ENCODE measurements around the gene MYD88. TPM values are rescaled to one million over a fixed set of nuclear protein-coding genes. Genes with fewer than 3 reads are reported as not detected.

MYD88 gene
- total RNA-seq, 1 donor from 2014 or later: 70.2 TPM

DNA sequence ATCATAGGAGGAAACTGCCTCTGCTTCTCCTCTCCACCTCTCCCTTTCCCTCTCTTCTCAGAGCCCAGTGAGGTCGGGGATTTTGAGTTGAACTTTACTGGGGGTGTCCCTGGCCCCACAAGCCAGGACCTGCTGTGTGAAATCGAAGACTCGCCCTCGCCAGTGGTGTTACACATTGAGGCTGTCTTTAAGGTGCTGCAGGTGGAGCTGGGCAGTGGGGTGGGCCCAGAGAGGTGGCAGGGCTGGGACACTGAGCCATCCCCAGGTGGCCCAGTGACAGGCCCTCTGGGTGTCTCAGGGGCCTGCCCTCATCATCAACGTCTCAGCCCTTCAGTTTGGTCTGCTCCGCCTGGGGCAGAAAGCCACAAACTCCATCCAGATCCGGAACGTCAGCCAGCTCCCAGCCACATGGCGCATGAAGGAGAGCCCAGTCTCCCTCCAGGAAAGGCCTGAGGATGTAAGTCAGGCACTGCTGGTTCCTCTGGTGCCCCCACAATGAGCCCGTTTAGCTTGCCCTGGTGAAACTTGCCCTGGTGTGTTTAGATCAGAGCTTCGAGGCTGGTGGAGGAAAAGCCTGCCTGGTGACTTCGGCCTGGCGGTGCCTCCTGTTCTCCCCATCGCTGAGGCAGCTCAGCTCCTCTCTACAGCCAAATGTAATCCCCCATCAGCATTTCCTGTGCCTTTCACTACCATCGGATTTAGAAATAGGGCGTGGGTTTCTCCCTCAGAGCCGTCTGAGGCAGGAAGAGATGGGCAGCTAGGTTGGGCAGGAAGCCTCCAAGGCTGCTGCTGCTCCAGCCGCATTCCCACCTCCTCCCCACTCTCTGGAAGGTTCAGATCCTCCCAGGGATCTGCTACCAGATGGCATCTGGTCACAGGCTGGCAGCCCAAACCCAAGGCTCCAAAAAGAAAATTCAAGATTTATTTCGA lies 40.8 kb upstream of the MYD88 start:
- TF ChIP-seq, protein P1, sequence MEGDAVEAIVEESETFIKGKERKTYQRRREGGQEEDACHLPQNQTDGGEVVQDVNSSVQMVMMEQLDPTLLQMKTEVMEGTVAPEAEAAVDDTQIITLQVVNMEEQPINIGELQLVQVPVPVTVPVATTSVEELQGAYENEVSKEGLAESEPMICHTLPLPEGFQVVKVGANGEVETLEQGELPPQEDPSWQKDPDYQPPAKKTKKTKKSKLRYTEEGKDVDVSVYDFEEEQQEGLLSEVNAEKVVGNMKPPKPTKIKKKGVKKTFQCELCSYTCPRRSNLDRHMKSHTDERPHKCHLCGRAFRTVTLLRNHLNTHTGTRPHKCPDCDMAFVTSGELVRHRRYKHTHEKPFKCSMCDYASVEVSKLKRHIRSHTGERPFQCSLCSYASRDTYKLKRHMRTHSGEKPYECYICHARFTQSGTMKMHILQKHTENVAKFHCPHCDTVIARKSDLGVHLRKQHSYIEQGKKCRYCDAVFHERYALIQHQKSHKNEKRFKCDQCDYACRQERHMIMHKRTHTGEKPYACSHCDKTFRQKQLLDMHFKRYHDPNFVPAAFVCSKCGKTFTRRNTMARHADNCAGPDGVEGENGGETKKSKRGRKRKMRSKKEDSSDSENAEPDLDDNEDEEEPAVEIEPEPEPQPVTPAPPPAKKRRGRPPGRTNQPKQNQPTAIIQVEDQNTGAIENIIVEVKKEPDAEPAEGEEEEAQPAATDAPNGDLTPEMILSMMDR (IDR thresholded peaks at IDR 0.05): no peak
- Histone ChIP-seq H3K4me1 (peaks cover under 1% of the 10 kb centered on the region), H3K27ac (no peak overlapping the region), H3K27me3 (no peaks in the 10 kb centered on the region), H3K36me3 (no peaks in the 10 kb centered on the region), H3K4me3 (no peak overlapping the region), H3K9me3 (no peaks in the 10 kb centered on the region)
- intact Hi-C loops (cut with DNase I): no loop called here
- ATAC-seq (no peak), DNase-seq (peak; percentile 54)

DNA sequence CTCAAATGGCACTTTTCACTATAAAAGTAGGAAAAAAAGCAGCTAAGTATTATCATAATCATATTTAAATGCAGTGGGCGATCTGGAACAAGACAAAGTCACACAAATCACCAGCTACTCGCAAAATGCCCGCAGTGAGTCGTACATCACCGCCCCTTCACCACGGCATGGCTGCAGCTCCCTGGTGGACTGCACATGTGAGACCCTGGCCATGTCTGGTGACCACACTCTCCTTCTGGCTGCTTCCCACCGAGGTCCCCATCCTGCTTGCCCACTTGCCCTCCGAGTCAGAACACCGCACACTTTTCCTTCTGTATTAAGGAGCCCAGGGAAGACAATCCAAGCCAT lies 40.1 kb upstream of the MYD88 start:
- intact Hi-C loops (cut with DNase I): no loop called here
- ATAC-seq: no peak
- no peak for DNase-seq
- Histone ChIP-seq H3K36me3 (no peaks in the 10 kb centered on the region), H3K4me3 (no peak overlapping the region), H3K27ac (no peak overlapping the region), H3K9me3 (no peaks in the 10 kb centered on the region), H3K27me3 (no peaks in the 10 kb centered on the region), H3K4me1 (peaks cover 5% of the 10 kb centered on the region)
- TF ChIP-seq, protein P1 (IDR thresholded peaks at IDR 0.05): no peak

DNA sequence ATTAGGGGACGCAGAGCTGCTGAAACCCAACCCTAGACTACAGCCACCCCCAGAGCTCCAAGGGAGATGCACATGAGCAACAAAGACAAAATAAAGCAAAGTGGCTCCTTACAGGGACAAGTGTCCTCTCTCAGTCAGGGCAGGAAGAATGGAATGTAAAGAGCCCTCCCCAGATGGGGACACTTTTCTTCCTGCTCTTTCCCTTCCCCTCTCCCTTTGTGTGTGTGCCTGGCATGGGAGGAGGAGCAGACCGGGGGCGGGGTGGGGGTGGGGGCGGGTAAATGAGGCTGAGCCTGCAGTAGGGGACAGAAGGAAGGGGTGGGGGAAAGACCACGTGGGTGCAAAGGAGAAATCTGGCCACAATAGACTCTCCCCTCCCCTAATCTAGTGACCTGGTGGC lies 38.9 kb upstream of the MYD88 start:
- Histone ChIP-seq H3K4me1 (peaks cover 5% of the 10 kb centered on the region), H3K27ac (no peak overlapping the region), H3K27me3 (no peaks in the 10 kb centered on the region), H3K36me3 (no peaks in the 10 kb centered on the region), H3K4me3 (no peak overlapping the region), H3K9me3 (no peaks in the 10 kb centered on the region)
- ATAC-seq (peak; percentile 66), DNase-seq (no peak)
- TF ChIP-seq, protein P1 (IDR thresholded peaks at IDR 0.05): no peak
- intact Hi-C loops (cut with DNase I): no loop called here

DNA sequence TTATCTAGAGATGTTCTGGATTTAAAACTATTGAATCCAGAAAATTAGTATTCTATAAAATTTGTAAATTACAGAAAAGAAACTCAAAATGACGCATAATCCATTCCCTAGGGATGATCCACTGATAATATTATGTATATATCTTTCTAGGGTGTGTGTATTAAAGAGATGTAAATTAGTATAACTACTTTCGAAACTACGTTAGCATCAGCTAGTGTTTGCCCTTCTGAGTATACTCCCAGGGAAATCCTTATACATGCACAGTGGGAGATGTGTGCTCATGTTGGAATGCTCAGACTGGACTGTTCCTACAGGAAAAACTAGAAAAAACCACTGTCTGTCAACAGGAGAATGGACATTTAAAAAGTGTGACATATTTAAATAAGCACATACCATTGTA lies 38.0 kb upstream of the MYD88 start:
- Histone ChIP-seq H3K36me3 (no peaks in the 10 kb centered on the region), H3K27me3 (no peaks in the 10 kb centered on the region), H3K27ac (no peak overlapping the region), H3K4me3 (no peak overlapping the region), H3K9me3 (no peaks in the 10 kb centered on the region), H3K4me1 (peaks cover 5% of the 10 kb centered on the region)
- ATAC-seq: no peak
- intact Hi-C loops (cut with DNase I): no loop called here
- TF ChIP-seq, protein P1 (IDR thresholded peaks at IDR 0.05): no peak
- DNase-seq: no peak

DNA sequence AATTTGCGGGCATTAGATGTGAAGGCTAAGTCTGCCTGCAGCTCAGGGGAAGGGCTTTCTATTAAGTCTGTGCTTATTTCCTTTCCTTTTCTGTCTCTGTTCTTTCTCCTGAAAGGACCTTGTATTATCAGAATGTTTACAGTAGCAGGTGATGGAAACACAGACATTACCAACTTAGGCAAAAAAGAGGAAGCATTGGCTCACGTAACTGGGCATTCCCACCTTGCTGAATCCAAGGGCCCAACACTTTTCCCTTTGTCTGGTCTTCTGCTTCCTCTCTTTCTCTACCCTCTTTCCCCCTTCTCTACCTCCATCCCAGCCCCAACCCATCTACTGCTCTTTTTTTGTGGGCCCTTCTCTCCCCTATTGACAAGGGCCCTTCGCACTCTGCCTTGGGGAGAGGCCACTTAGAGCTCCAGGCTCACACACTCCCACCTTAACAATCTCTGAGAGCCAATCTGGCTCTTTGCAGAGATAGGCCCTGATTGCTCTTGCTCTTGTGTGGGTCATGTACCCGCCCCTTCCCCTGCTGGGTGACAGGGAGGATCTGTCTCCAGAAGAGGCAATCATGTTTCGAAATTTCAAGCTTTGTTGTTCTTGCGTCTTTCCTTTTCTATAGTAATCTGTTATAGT lies 36.5 kb upstream of the MYD88 start:
- no peak for DNase-seq
- TF ChIP-seq, protein P1 (IDR thresholded peaks at IDR 0.05): no peak
- Histone ChIP-seq H3K4me1 (peaks cover 5% of the 10 kb centered on the region), H3K27me3 (no peaks in the 10 kb centered on the region), H3K36me3 (no peaks in the 10 kb centered on the region), H3K9me3 (no peaks in the 10 kb centered on the region), H3K4me3 (no peak overlapping the region), H3K27ac (no peak overlapping the region)
- peak; percentile 21 for ATAC-seq
- intact Hi-C loops (cut with DNase I): no loop called here

Measured in upper lobe of right lung (tissue), 1 donor.